SK-N-SH (cell line): ENCODE results near the gene EXOC1L. TPM values are rescaled to one million over a fixed set of nuclear protein-coding genes. Genes with fewer than 3 reads are reported as not detected.

Source experiments
- CTCF ChIA-PET: fragments of 300-600, 350-600 bp; formaldehyde crosslinking; extraction: SDS; loops from one replicate; lab custom pipeline; 2021; lab: Yijun Ruan, JAX
- POLR2A ChIA-PET: fragments of 350-600 bp; sonication (Branson Sonifier 250); formaldehyde crosslinking; extraction: SDS; loops from one replicate; lab custom pipeline; 2020; ENCODE audit warnings: antibody characterized with exemption, inconsistent platforms; lab: Yijun Ruan, JAX
- DNase-seq: peaks from one replicate; pipeline ENCODE4 v3.0.0; 2012
- H2AFZ ChIP-seq: fragments of 200-600 bp; sonication (generic); 2 replicates; pipeline ENCODE4 v1.8.1; 2016; ENCODE audit warnings: antibody characterized with exemption, mild to moderate bottlenecking, low read depth
- H3F3A ChIP-seq: fragments of 200-600 bp; sonication (generic); replicated peaks from 2 replicates; pipeline ENCODE3; 2016; ENCODE audit warnings: antibody characterized with exemption, mild to moderate bottlenecking; ENCODE audit not compliant: insufficient read depth
- H3K27ac ChIP-seq, 2 experiments: fragments of 200-500 bp in 1 of 2; fragments of 200-600 bp in 1 of 2; sonication (Bioruptor generic) in 1 of 2; sonication (generic), shearing (Covaris generic) in 1 of 2; 2 replicates each; pipeline versions ENCODE4 v1.5.1 to v1.6.1; 2014 to 2016; ENCODE audit warnings: low read depth in 2 of 2, inconsistent platforms in 1 of 2, low read length in 1 of 2, mild to moderate bottlenecking in 1 of 2, mixed read lengths in 1 of 2
- H3K27me3 ChIP-seq: fragments of 200-600 bp; sonication (generic), shearing (Covaris generic); 2 replicates; pipeline ENCODE4 v1.6.1; 2016; ENCODE audit warnings: mixed run types; ENCODE audit not compliant: insufficient read depth
- H3K36me3 ChIP-seq, 2 experiments: fragments of 200-500 bp in 1 of 2; fragments of 200-600 bp in 1 of 2; sonication (Bioruptor generic) in 1 of 2; sonication (generic) in 1 of 2; replicated peaks in 1 of 2; 2 replicates each; pipeline versions ENCODE3 to v1.5.1; 2014 to 2016; ENCODE audit warnings: low read length in 1 of 2, mild to moderate bottlenecking in 1 of 2; ENCODE audit not compliant: insufficient read depth in 2 of 2, control insufficient read depth in 1 of 2
- H3K4me1 ChIP-seq, 2 experiments: fragments of 200-500 bp in 1 of 2; fragments of 200-600 bp in 1 of 2; sonication (Bioruptor generic) in 1 of 2; sonication (generic), shearing (Covaris generic) in 1 of 2; 2 replicates each; pipeline versions ENCODE4 v1.5.1 to v1.6.1; 2014 to 2016; ENCODE audit warnings: low read depth in 1 of 2, low read length in 1 of 2, mixed run types in 1 of 2; ENCODE audit not compliant: insufficient read depth in 2 of 2, control insufficient read depth in 1 of 2
- H3K4me2 ChIP-seq: fragments of 200-600 bp; sonication (generic), shearing (Covaris generic); 2 replicates; pipeline ENCODE4 v1.6.1; 2017; ENCODE audit warnings: mixed run types
- H3K4me3 ChIP-seq, 2 experiments: fragments of 200-500 bp in 1 of 2; fragments of 200-600 bp in 1 of 2; sonication (Bioruptor generic) in 1 of 2; sonication (generic), shearing (Covaris generic) in 1 of 2; 2 replicates each; pipeline versions ENCODE4 v1.5.1 to v1.8.1; 2014 to 2016; ENCODE audit warnings: low read depth in 2 of 2, inconsistent platforms in 1 of 2, low read length in 1 of 2, mild to moderate bottlenecking in 1 of 2, mixed read lengths in 1 of 2, moderate library complexity in 1 of 2
- H3K79me2 ChIP-seq: fragments of 200-600 bp; sonication (generic); 2 replicates; pipeline ENCODE4 v1.8.1; 2017; ENCODE audit warnings: mild to moderate bottlenecking; ENCODE audit not compliant: insufficient read depth
- H3K9ac ChIP-seq: fragments of 200-600 bp; sonication (generic); 2 replicates; pipeline ENCODE4 v1.6.1; 2017; ENCODE audit warnings: mixed run types
- H3K9me2 ChIP-seq: fragments of 200-600 bp; sonication (generic); 2 replicates; pipeline ENCODE4 v1.6.1; 2017; ENCODE audit warnings: mixed run types
- H3K9me3 ChIP-seq: fragments of 200-600 bp; sonication (generic); 2 replicates; pipeline ENCODE4 v1.6.1; 2017; ENCODE audit warnings: mixed run types, mild to moderate bottlenecking, moderate library complexity
- H4K20me1 ChIP-seq: fragments of 200-600 bp; sonication (generic); 2 replicates; pipeline ENCODE4 v1.6.1; 2017; ENCODE audit warnings: mild to moderate bottlenecking, mixed run types; ENCODE audit not compliant: insufficient read depth
- CHD2 ChIP-seq: fragments of 150-350 bp; IDR thresholded peaks from 2 replicates; pipeline ENCODE4 v1.6.1; 2018; ENCODE audit warnings: low read length; ENCODE audit not compliant: partially characterized antibody
- FOXJ3 ChIP-seq: sonication (generic); formaldehyde crosslinking; IDR thresholded peaks from 2 replicates; pipeline ENCODE4 v1.5.1; 2020; ENCODE audit warnings: mild to moderate bottlenecking, missing genetic modification reagents
- GABPA ChIP-seq: IDR thresholded peaks from 2 replicates; pipeline ENCODE4 v1.4.0; 2012; ENCODE audit warnings: low read depth, mild to moderate bottlenecking
- GATA2 ChIP-seq: sonication (generic); formaldehyde crosslinking; IDR thresholded peaks from 2 replicates; pipeline ENCODE4 v1.5.0; 2020; ENCODE audit warnings: mild to moderate bottlenecking, missing genetic modification reagents
- JUND ChIP-seq: IDR thresholded peaks from 2 replicates; pipeline ENCODE4 v1.4.0; 2012
- MEF2A ChIP-seq: IDR thresholded peaks from 2 replicates; pipeline ENCODE4 v1.4.0; 2012; ENCODE audit warnings: low read depth, borderline replicate concordance
- NFIC ChIP-seq: IDR thresholded peaks from 2 replicates; pipeline ENCODE4 v1.4.0; 2012; ENCODE audit warnings: borderline replicate concordance
- NRF1 ChIP-seq: IDR thresholded peaks from 2 replicates; pipeline ENCODE4 v1.6.1; 2012; ENCODE audit warnings: low read depth, mild to moderate bottlenecking, low read length
- POLR2AphosphoS5 ChIP-seq: IDR thresholded peaks from 2 replicates; pipeline ENCODE4 v1.6.1; 2012; ENCODE audit warnings: low read depth, low read length
- RAD21 ChIP-seq: IDR thresholded peaks from 2 replicates; pipeline ENCODE4 v1.6.1; 2012; ENCODE audit warnings: mild to moderate bottlenecking, low read length
- RCOR1 ChIP-seq: fragments of 150-350 bp; IDR thresholded peaks from 2 replicates; pipeline ENCODE4 v1.6.1; 2017; ENCODE audit warnings: antibody characterized with exemption, low read length
- SIN3A ChIP-seq: IDR thresholded peaks from 2 replicates; pipeline ENCODE4 v1.6.1; 2012; ENCODE audit warnings: low read depth, mild to moderate bottlenecking, low read length, moderate library complexity, borderline replicate concordance
- SMC3 ChIP-seq: IDR thresholded peaks from 2 replicates; pipeline ENCODE4 v1.6.1; 2012; ENCODE audit warnings: low read depth, low read length, improper control_type of control experiment
- TEAD4 ChIP-seq: IDR thresholded peaks from 2 replicates; pipeline ENCODE4 v1.4.0; 2012; ENCODE audit warnings: mild to moderate bottlenecking, borderline replicate concordance; ENCODE audit not compliant: insufficient read depth
- WGBS: methylation state at CpG from one replicate; pipeline ENCODE4 v1.1.6; 2017; ENCODE audit warnings: low lambda C conversion rate; 5-methylcytosine and 5-hydroxymethylcytosine counted together
- polyA plus RNA-seq, 3 experiments: library from polyadenylated mRNA; depleted of rRNA; stranded (reverse); fragments of >200 nt; gene quantifications; 2 replicates each; pipeline ENCODE4 v1.2.3, GENCODE V29; 2012
- TF ChIP-seq, protein P1 (sequence below): IDR thresholded peaks from 2 replicates; pipeline ENCODE4 v1.4.0; 2012; ENCODE audit warnings: low read depth, borderline replicate concordance
- TF ChIP-seq, protein P2 (sequence below): IDR thresholded peaks from 2 replicates; pipeline ENCODE4 v1.4.0; 2012; ENCODE audit warnings: low read depth
- TF ChIP-seq, protein P3 (sequence below): IDR thresholded peaks from 2 replicates; pipeline ENCODE4 v1.6.1; 2012; ENCODE audit warnings: mild to moderate bottlenecking, low read depth, low read length, moderate library complexity
- TF ChIP-seq, protein P4 (sequence below): IDR thresholded peaks from 2 replicates; pipeline ENCODE4 v1.4.0; 2012; ENCODE audit warnings: low read depth, borderline replicate concordance

The EXOC1L gene
- polyA plus RNA-seq, 1 of the 3 experiments (the other 2 are of a cell fraction) = not detected

DNA sequence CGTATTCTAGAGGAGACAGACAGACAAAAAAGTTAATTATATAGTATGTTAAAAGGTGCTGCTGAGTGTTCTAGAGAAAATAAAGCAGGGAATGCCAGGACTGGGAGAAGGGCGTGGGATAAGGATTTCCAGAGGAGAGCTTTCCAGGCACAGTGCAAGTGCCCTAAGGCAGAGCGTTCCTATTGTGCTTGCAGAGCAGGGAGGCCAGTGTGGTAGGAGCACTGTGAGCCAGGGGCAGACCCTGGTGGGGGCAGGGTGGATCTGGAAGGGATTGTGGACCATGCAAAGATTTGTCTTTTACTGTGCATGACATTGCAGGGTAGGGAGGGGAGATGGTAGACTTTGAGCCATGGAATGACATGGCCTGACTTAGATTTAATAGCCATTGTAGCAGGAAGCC, 59.6 kb downstream of the EXOC1L start:
- no peaks in the 10 kb centered on the region for H3K27me3 ChIP-seq
- no peaks in the 10 kb centered on the region for H3K9me2 ChIP-seq
- no peak overlapping the region; a peak in 1 of 4 replicates for H3K27ac ChIP-seq
- no peak for DNase-seq
- 100% methylated on average over 3 of the region's 3 CpGs for WGBS
- H3K4me2 ChIP-seq = no peak overlapping the region
- no peak overlapping the region for H3K9ac ChIP-seq
- no peak overlapping the region for H3K4me3 ChIP-seq
- H3K79me2 ChIP-seq = no peaks in the 10 kb centered on the region
- H4K20me1 ChIP-seq = no peaks in the 10 kb centered on the region
- no peaks in the 10 kb centered on the region for H3K9me3 ChIP-seq
- no peak overlapping the region for H2AFZ ChIP-seq
- H3K36me3 ChIP-seq = peaks cover 76 to 80% of the 10 kb centered on the region in 2 experiments
- H3K4me1 ChIP-seq = peaks cover 0 to 3% of the 10 kb centered on the region in 2 experiments; a peak in 2 of 4 replicates
- ChIA-PET POLR2A (no interaction called here), CTCF (interaction anchor here (2.0 to 2.2 kb wide), 2 partner anchors 12 to 69 kb away, joined by 4 to 11 read pairs; partner anchors contain the start of gene CEP135)
- peaks cover 6% of the 10 kb centered on the region for H3F3A ChIP-seq
- TF ChIP-seq SMC3 (no peak), JUND (no peak), MEF2A (no peak), SIN3A (no peak), POLR2AphosphoS5 (no peak), CHD2 (no peak), GATA2 (no peak)
- TF ChIP-seq, protein P1, sequence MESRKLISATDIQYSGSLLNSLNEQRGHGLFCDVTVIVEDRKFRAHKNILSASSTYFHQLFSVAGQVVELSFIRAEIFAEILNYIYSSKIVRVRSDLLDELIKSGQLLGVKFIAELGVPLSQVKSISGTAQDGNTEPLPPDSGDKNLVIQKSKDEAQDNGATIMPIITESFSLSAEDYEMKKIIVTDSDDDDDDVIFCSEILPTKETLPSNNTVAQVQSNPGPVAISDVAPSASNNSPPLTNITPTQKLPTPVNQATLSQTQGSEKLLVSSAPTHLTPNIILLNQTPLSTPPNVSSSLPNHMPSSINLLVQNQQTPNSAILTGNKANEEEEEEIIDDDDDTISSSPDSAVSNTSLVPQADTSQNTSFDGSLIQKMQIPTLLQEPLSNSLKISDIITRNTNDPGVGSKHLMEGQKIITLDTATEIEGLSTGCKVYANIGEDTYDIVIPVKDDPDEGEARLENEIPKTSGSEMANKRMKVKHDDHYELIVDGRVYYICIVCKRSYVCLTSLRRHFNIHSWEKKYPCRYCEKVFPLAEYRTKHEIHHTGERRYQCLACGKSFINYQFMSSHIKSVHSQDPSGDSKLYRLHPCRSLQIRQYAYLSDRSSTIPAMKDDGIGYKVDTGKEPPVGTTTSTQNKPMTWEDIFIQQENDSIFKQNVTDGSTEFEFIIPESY = no peak

DNA sequence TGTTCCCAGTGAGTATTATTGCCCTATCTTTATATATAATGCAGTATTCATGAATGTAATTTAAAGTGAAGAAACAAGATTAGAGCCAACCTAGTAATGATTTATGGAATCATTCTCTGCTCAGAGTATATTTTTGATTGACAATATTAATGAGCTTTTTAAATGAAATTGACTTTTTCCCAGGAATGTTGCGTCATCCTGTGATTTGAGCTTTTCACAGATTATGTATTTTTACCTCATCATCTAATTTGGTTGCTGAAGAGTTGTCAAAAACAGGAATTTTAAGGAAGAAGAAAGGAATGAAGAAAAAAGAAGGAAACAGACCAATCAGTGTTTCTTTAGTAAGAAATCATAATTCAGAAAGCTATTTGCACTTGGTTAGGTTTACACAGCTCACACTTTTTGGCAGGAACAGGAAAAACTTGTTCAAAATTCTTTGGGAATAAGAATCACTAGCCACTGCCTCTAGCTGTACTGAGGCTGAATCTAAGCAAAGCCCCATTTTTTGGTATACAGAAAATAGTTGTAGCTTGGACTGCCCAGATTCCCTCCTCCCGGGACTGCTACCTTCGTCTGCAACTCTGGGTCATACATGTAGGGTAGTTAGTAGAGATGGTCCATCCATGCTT, 61.2 kb downstream of the EXOC1L start:
- WGBS = 97% methylated on average over 1 of the region's 3 CpGs
- DNase-seq = no peak
- no peak overlapping the region for H3K27ac ChIP-seq
- no peak overlapping the region for H3K9ac ChIP-seq
- H3K9me2 ChIP-seq = no peaks in the 10 kb centered on the region
- H3K27me3 ChIP-seq = no peaks in the 10 kb centered on the region
- no peaks in the 10 kb centered on the region for H3K79me2 ChIP-seq
- CTCF ChIA-PET = interaction anchor here (1.3 kb wide), 1 partner anchor 13 kb away, joined by 7 read pairs; no protein-coding TSS in a partner anchor
- no peaks in the 10 kb centered on the region for H3F3A ChIP-seq
- POLR2A ChIA-PET = no interaction called here
- no peak overlapping the region for H3K4me2 ChIP-seq
- H4K20me1 ChIP-seq = no peaks in the 10 kb centered on the region
- peaks cover 63 to 81% of the 10 kb centered on the region in 2 experiments for H3K36me3 ChIP-seq
- no peak overlapping the region for H3K4me3 ChIP-seq
- no peaks in the 10 kb centered on the region for H3K9me3 ChIP-seq
- H3K4me1 ChIP-seq = peaks cover 0 to 7% of the 10 kb centered on the region in 2 experiments; a peak in 2 of 4 replicates
- no peak overlapping the region for H2AFZ ChIP-seq
- TF ChIP-seq GABPA (no peak), RAD21 (no peak), TEAD4 (no peak), JUND (no peak), CHD2 (no peak), SMC3 (no peak), NFIC (no peak), MEF2A (no peak), FOXJ3 (CRISPR knock-in tag) (no peak), NRF1 (no peak), RCOR1 (no peak), GATA2 (no peak), SIN3A (no peak)
- TF ChIP-seq, protein P2, sequence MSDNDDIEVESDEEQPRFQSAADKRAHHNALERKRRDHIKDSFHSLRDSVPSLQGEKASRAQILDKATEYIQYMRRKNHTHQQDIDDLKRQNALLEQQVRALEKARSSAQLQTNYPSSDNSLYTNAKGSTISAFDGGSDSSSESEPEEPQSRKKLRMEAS = no peak
- TF ChIP-seq, protein P3, sequence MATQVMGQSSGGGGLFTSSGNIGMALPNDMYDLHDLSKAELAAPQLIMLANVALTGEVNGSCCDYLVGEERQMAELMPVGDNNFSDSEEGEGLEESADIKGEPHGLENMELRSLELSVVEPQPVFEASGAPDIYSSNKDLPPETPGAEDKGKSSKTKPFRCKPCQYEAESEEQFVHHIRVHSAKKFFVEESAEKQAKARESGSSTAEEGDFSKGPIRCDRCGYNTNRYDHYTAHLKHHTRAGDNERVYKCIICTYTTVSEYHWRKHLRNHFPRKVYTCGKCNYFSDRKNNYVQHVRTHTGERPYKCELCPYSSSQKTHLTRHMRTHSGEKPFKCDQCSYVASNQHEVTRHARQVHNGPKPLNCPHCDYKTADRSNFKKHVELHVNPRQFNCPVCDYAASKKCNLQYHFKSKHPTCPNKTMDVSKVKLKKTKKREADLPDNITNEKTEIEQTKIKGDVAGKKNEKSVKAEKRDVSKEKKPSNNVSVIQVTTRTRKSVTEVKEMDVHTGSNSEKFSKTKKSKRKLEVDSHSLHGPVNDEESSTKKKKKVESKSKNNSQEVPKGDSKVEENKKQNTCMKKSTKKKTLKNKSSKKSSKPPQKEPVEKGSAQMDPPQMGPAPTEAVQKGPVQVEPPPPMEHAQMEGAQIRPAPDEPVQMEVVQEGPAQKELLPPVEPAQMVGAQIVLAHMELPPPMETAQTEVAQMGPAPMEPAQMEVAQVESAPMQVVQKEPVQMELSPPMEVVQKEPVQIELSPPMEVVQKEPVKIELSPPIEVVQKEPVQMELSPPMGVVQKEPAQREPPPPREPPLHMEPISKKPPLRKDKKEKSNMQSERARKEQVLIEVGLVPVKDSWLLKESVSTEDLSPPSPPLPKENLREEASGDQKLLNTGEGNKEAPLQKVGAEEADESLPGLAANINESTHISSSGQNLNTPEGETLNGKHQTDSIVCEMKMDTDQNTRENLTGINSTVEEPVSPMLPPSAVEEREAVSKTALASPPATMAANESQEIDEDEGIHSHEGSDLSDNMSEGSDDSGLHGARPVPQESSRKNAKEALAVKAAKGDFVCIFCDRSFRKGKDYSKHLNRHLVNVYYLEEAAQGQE = no peak
- TF ChIP-seq, protein P4, sequence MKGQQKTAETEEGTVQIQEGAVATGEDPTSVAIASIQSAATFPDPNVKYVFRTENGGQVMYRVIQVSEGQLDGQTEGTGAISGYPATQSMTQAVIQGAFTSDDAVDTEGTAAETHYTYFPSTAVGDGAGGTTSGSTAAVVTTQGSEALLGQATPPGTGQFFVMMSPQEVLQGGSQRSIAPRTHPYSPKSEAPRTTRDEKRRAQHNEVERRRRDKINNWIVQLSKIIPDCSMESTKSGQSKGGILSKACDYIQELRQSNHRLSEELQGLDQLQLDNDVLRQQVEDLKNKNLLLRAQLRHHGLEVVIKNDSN = no peak
